ENCODE results near the gene CDC16. TPM values are rescaled to one million over a fixed set of nuclear protein-coding genes. Genes with fewer than 3 reads are reported as not detected.

Gene CDC16
- total RNA-seq, 2 donors from 2014 or later, result 35.7 to 47.9 TPM

GRCh38 chr13:114208134-114208533 lies 26.6 kb upstream of the CDC16 start:
- TF ChIP-seq CTCF (IDR thresholded peaks at IDR 0.05), result no peak
- no peak overlapping the region for H3K9ac ChIP-seq (ENCODE audit: low read depth in 2 of 2, low read length in 2 of 2)
- no peak for DNase-seq
- no peak overlapping the region for H3K4me3 ChIP-seq
- H3K36me3 ChIP-seq, result no peaks in the 10 kb centered on the region
- no peaks in the 10 kb centered on the region for H3K27me3 ChIP-seq
- H3K9me3 ChIP-seq, result no peaks in the 10 kb centered on the region
- H3K4me1 ChIP-seq, result no peaks in the 10 kb centered on the region
- intact Hi-C loops (cut with DNase I), result no loop called here
- H3K27ac ChIP-seq, result no peak overlapping the region

DNA sequence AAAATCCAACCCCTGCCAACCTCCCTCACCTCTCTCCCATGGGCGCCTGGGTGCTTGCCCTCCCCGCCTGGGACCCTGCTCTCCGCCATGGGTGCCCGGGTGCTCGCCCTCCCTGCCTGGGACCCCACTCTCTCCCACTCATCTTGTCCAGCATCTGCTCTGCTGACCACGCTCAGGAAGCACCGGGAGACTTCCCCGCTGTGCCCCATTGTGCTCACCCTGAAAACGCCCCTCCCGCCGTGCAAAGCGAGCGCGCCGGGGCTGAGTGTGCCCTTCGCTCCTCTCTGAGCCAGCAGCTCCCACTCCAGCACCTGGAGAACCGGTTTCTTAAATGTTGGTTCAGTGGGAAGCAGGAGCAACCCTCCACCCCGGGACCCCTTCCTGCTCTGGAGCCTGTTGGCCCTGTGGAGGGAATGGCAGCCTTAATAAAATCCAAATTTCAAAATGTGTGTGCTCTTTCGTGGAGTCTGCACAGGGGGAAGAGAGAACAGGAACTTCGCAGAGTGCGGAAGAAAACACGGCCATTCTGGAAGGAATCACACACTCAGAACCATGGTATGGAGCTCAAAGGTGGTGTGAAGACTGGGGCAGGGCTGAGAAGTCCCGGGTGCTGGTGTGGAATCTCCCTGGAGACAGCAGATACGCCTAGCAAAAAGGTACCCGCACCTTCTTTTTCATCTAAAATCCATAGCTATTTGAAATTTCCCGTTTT lies 23.1 kb upstream of the CDC16 start:
- TF ChIP-seq CTCF (IDR thresholded peaks at IDR 0.05), result no peak
- intact Hi-C loops (cut with DNase I), result no loop called here
- DNase-seq, result no peak
- no peaks in the 10 kb centered on the region for H3K36me3 ChIP-seq
- H3K9me3 ChIP-seq, result no peaks in the 10 kb centered on the region
- H3K27ac ChIP-seq, result no peak overlapping the region
- H3K4me1 ChIP-seq, result no peaks in the 10 kb centered on the region
- H3K27me3 ChIP-seq, result no peaks in the 10 kb centered on the region
- H3K4me3 ChIP-seq, result no peak overlapping the region
- no peak overlapping the region for H3K9ac ChIP-seq (ENCODE audit: low read depth in 2 of 2, low read length in 2 of 2)

DNA sequence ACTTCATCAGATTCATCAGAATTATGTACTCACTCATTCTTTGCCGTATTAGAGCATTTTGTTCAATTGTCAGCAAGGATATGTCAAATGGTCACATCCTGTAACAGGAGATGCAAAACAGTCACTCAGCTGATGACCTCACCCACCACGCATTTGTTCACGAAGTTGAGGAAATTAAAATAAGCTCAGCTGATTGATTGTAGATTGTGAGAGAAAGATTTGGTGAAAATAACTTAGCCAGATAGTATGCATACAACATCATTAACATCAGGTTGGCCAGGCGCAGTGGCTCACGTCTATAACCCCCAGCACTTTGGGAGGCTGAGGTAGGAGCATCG lies 22.6 kb upstream of the CDC16 start:
- no peaks in the 10 kb centered on the region for H3K27me3 ChIP-seq
- H3K9ac ChIP-seq (ENCODE audit: low read depth in 2 of 2, low read length in 2 of 2), result no peak overlapping the region
- no peaks in the 10 kb centered on the region for H3K36me3 ChIP-seq
- TF ChIP-seq CTCF (IDR thresholded peaks at IDR 0.05), result no peak
- H3K9me3 ChIP-seq, result no peaks in the 10 kb centered on the region
- H3K4me3 ChIP-seq, result no peak overlapping the region
- H3K4me1 ChIP-seq, result no peaks in the 10 kb centered on the region
- DNase-seq, result no peak
- H3K27ac ChIP-seq, result no peak overlapping the region
- intact Hi-C loops (cut with DNase I), result no loop called here

DNA sequence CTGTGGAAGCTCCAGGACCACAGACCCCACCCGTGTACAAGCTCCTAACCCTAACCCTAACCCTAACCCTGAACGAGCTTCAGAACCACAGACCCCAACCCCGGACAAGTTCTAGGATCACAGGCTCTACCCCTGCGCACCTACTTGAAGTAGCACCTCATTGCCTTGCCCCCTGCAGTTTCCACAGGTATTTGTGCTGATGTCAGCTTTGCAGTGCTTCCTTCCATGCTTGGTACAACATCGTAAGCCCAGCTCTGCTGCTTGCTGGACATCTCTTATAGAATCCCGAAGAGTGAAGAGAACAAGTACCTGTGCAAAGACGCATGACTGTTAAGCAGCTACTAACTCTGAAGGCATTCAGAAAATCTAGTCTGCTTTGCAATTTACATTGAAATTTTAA lies 20.7 kb upstream of the CDC16 start:
- Histone ChIP-seq H3K4me3 (no peak overlapping the region), H3K27me3 (no peaks in the 10 kb centered on the region), H3K27ac (no peak overlapping the region), H3K9ac (ENCODE audit: low read depth in 2 of 2, low read length in 2 of 2) (no peak overlapping the region), H3K4me1 (no peaks in the 10 kb centered on the region), H3K9me3 (no peaks in the 10 kb centered on the region), H3K36me3 (no peaks in the 10 kb centered on the region)
- intact Hi-C loops (cut with DNase I), result no loop called here
- DNase-seq, result no peak
- TF ChIP-seq CTCF (IDR thresholded peaks at IDR 0.05), result no peak

GRCh38 chr13:114219392-114219791 lies 15.3 kb upstream of the CDC16 start:
- H3K9ac ChIP-seq (ENCODE audit: low read depth in 2 of 2, low read length in 2 of 2), result no peak overlapping the region
- H3K9me3 ChIP-seq, result no peaks in the 10 kb centered on the region
- no peaks in the 10 kb centered on the region for H3K27me3 ChIP-seq
- no peaks in the 10 kb centered on the region for H3K4me1 ChIP-seq
- no peaks in the 10 kb centered on the region for H3K36me3 ChIP-seq
- TF ChIP-seq CTCF (IDR thresholded peaks at IDR 0.05), result no peak
- no peak for DNase-seq
- H3K27ac ChIP-seq, result no peak overlapping the region
- intact Hi-C loops (cut with DNase I), result no loop called here
- H3K4me3 ChIP-seq, result no peak overlapping the region
